ENCODE data around the gene ATXN1.
A peak's percentile ranks its signal among the peaks of the same experiment; 100 is the strongest.

Gene ATXN1

GRCh38 chr6:16318953-16319720, 442.1 kb downstream of the ATXN1 start:
- no peak for DNase-seq

GRCh38 chr6:16318538-16318937, 442.7 kb downstream of the ATXN1 start:
- peak; percentile 13 for DNase-seq

- peak; percentile 69 for DNase-seq
Measured at GRCh38 chr6:16316741-16317251, 444.5 kb downstream of the ATXN1 start.

GRCh38 chr6:16314296-16314695, 447.0 kb downstream of the ATXN1 start:
- DNase-seq, result no peak

GRCh38 chr6:16313732-16314131, 447.5 kb downstream of the ATXN1 start:
- no peak for DNase-seq

GRCh38 chr6:16311763-16312162, 449.5 kb downstream of the ATXN1 start:
- DNase-seq, result no peak

- DNase-seq, result no peak
Measured at GRCh38 chr6:16306334-16306733, 454.9 kb downstream of the ATXN1 start.

GRCh38 chr6:16305788-16306187, 455.5 kb downstream of the ATXN1 start:
- DNase-seq, result no peak

- no peak for DNase-seq
Measured at GRCh38 chr6:16305246-16305725, 456.0 kb downstream of the ATXN1 start.

- DNase-seq, result no peak
Measured at GRCh38 chr6:16302721-16303552, 458.3 kb downstream of the ATXN1 start.

- DNase-seq, result no peak
Measured at GRCh38 chr6:16301511-16301910, 459.7 kb downstream of the ATXN1 start.

- DNase-seq, result no peak
Measured at GRCh38 chr6:16299861-16300260, 461.4 kb downstream of the ATXN1 start.

GRCh38 chr6:16296061-16296670, 465.1 kb downstream of the ATXN1 start:
- DNase-seq, result no peak

- no peak for DNase-seq
Measured at GRCh38 chr6:16295471-16295870, 465.8 kb downstream of the ATXN1 start.

- no peak for DNase-seq
Measured at GRCh38 chr6:16295060-16295459, 466.2 kb downstream of the ATXN1 start.

GRCh38 chr6:16294371-16294770, 466.9 kb downstream of the ATXN1 start:
- DNase-seq, result no peak

GRCh38 chr6:16292942-16293341, 468.3 kb downstream of the ATXN1 start:
- DNase-seq, result no peak

- DNase-seq, result no peak
Measured at GRCh38 chr6:16292432-16292831, 468.8 kb downstream of the ATXN1 start.

GRCh38 chr6:16291739-16292138, 469.5 kb downstream of the ATXN1 start:
- no peak for DNase-seq

- DNase-seq, result no peak
Measured at GRCh38 chr6:16288163-16288562, 473.1 kb downstream of the ATXN1 start.

GRCh38 chr6:16286151-16286522, 475.1 kb downstream of the ATXN1 start:
- DNase-seq, result no peak

GRCh38 chr6:16285467-16286150, 475.7 kb downstream of the ATXN1 start:
- no peak for DNase-seq

GRCh38 chr6:16284472-16284871, 476.8 kb downstream of the ATXN1 start:
- no peak for DNase-seq
